Activated B cell treated with CpG ODN at 0.5 μM for 24 hours (primary cell): ENCODE results near the gene OSBPL1A. TPM values are rescaled to one million over a fixed set of nuclear protein-coding genes. Genes with fewer than 3 reads are reported as not detected.

Source experiments
- ATAC-seq: fragments of 200-7000 bp; cut with Tn5 transposase; one replicate; pipeline ENCODE4 v1.10.0; 2021; ENCODE audit warnings: low read depth, mild to moderate bottlenecking, moderate library complexity
- CTCF ChIA-PET: fragments of 350-600 bp; sonication (Branson Sonifier 250); formaldehyde crosslinking; loops from one replicate; lab custom pipeline; 2021; ENCODE audit warnings: antibody characterized with exemption; lab: Charles Lee
- POLR2A ChIA-PET: fragments of 350-600 bp; sonication (Branson Sonifier 250); formaldehyde crosslinking; loops from one replicate; lab custom pipeline; 2021; ENCODE audit warnings: antibody characterized with exemption; lab: Charles Lee
- DNase-seq: peaks from one replicate; pipeline ENCODE4 v3.0.0; 2022
- H3K27ac Mint-ChIP-seq: one replicate; pipeline ENCODE4 v1.8.0; 2020; ENCODE audit warnings: mixed read lengths
- H3K27me3 Mint-ChIP-seq: one replicate; pipeline ENCODE4 v1.8.0; 2021; ENCODE audit warnings: mixed read lengths
- H3K36me3 Mint-ChIP-seq: one replicate; pipeline ENCODE4 v1.8.0; 2021; ENCODE audit warnings: low read depth, mixed read lengths
- H3K4me1 Mint-ChIP-seq: one replicate; pipeline ENCODE4 v1.8.0; 2021; ENCODE audit warnings: mixed read lengths
- H3K4me3 Mint-ChIP-seq: one replicate; pipeline ENCODE4 v1.8.0; 2020; ENCODE audit warnings: mild to moderate bottlenecking, mixed read lengths
- H3K9me3 Mint-ChIP-seq: one replicate; pipeline ENCODE4 v1.8.0; 2020; ENCODE audit warnings: mixed read lengths
- intact Hi-C: fragments of 100-400 bp; cut with micrococcal nuclease; formaldehyde crosslinking; loops from one replicate; pipeline ENCODE4 v1.15.1; 2024
- total RNA-seq: library from RNA; stranded (reverse); gene quantifications from 2 replicates; pipeline ENCODE4 v1.2.3, GENCODE V29; 2022
- TF ChIP-seq, protein P1 (sequence below): fragments of 200-600 bp; IDR thresholded peaks from one replicate; pipeline ENCODE4 v1.8.0; 2022; ENCODE audit warnings: antibody characterized with exemption, mild to moderate bottlenecking

Gene OSBPL1A
- total RNA-seq, 1 donor from 2014 or later, result 0.80 TPM

DNA sequence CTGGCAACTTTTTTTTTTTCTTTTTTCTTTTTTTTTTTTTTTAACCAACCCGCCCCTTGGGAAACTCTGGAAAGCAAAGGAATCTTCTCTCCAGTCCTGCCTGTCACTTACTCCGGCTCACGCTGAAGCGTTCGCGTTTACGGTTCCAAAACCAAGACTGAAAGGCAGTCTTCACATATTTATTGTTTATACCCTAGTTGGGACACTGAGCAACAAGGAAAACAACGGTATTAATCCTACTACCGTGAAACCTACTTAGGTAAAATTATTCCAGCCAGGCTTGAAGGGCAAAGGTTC, 125.4 kb downstream of the OSBPL1A start:
- Mint-ChIP-seq H3K4me1 (peaks cover 11% of the 10 kb centered on the region), H3K4me3 (peak overlapping the region; percentile 73), H3K9me3 (peaks cover 3% of the 10 kb centered on the region), H3K36me3 (no peaks in the 10 kb centered on the region), H3K27me3 (peaks cover 37% of the 10 kb centered on the region), H3K27ac (no peak overlapping the region)
- ATAC-seq (no peak), DNase-seq (no peak)
- TF ChIP-seq, protein P1, sequence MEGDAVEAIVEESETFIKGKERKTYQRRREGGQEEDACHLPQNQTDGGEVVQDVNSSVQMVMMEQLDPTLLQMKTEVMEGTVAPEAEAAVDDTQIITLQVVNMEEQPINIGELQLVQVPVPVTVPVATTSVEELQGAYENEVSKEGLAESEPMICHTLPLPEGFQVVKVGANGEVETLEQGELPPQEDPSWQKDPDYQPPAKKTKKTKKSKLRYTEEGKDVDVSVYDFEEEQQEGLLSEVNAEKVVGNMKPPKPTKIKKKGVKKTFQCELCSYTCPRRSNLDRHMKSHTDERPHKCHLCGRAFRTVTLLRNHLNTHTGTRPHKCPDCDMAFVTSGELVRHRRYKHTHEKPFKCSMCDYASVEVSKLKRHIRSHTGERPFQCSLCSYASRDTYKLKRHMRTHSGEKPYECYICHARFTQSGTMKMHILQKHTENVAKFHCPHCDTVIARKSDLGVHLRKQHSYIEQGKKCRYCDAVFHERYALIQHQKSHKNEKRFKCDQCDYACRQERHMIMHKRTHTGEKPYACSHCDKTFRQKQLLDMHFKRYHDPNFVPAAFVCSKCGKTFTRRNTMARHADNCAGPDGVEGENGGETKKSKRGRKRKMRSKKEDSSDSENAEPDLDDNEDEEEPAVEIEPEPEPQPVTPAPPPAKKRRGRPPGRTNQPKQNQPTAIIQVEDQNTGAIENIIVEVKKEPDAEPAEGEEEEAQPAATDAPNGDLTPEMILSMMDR, result no peak
- ChIA-PET CTCF (no interaction called here), POLR2A (no interaction called here)
- intact Hi-C loops, result no loop called here

DNA sequence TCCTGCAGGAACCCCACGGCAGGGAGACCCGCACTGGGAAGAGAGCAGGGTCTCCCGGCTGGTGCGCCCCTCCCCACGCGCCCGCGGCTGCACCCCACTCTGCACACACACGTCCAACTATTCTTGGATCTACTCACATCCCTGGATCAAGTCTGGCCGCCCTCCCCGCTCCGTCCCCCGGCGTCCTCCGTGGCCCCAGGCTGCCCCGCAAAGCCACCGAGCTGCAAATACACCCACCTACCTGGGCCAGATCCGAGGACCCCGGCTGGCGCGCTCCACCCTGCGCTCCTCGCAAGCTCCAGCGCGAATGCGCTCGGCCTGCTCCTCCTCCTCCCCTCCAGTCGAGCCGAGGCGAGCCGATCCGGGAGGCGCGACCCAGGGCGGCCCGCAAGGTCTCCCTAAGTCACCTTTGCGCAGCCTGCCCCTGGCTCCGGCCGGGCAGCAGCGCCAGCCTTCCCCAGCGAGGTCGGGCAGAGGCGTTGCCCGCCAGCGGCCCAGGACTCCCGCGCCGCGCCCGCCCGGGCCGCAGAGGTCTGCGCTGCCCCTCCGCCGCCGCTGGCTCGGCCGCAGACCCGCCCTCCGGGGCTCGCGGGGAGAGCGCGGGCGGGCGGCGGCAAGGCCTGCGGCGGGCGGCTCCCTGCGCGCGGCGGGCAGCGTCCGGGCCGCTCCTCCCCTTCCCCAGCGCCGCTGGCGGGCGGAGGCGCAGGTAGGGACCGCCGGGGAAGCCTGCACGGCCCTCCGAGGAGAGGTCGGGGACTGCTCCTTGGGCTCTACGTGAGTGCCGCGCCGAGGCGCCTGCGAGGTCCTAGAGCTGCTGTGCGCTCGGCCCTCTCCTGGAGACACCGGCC, 126.0 kb downstream of the OSBPL1A start:
- H3K9me3 Mint-ChIP-seq, result peaks cover 3% of the 10 kb centered on the region
- CTCF ChIA-PET, result interaction anchor here (2.2 kb wide), 1 partner anchor 95 kb away, joined by 6 read pairs; no protein-coding TSS in a partner anchor
- peaks cover 11% of the 10 kb centered on the region for H3K4me1 Mint-ChIP-seq
- DNase-seq, result peak; percentile 22
- peak overlapping the region; percentile 73 for H3K4me3 Mint-ChIP-seq
- peak; percentile 68 for ATAC-seq
- TF ChIP-seq, protein P1, result no peak
- no peaks in the 10 kb centered on the region for H3K36me3 Mint-ChIP-seq
- H3K27ac Mint-ChIP-seq, result no peak overlapping the region
- peaks cover 37% of the 10 kb centered on the region for H3K27me3 Mint-ChIP-seq
- POLR2A ChIA-PET, result interaction anchor here (0.5 kb wide), 1 partner anchor 904 kb away, joined by 4 read pairs; no protein-coding TSS in a partner anchor
- intact Hi-C loops, result loop anchor here (1.0 kb wide), 1 partner anchor 95 kb away; no protein-coding TSS in a partner anchor

DNA sequence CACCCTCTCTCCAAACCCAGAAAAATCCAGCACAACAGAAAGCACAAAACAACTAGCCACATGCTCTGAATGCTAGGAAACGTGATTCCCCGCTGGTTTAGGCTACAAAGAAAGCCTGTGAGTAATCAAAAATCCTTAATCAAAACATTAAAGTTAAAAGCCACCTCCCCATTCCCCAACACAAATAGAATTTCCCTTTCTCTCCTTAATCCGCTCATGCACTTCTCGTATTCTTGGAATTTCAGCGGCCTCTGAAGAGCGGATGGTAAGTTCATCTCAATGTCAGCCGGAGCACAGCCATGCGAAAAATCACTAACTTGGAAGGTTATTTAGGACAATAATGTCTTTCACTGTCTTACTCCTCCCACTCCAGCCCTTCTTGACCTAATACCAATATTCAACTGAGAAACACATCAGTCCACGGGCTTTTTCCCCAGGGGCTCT, 126.7 kb downstream of the OSBPL1A start:
- TF ChIP-seq, protein P1, result no peak
- Mint-ChIP-seq H3K27ac (no peak overlapping the region), H3K4me1 (peaks cover 11% of the 10 kb centered on the region), H3K36me3 (no peaks in the 10 kb centered on the region), H3K4me3 (peak overlapping the region; percentile 61), H3K27me3 (peaks cover 37% of the 10 kb centered on the region), H3K9me3 (peaks cover 8% of the 10 kb centered on the region)
- intact Hi-C loops, result loop anchor here (1.0 kb wide), 1 partner anchor 95 kb away; no protein-coding TSS in a partner anchor
- no peak for DNase-seq
- ChIA-PET CTCF (interaction anchor here (2.2 kb wide), 1 partner anchor 94 kb away, joined by 6 read pairs; no protein-coding TSS in a partner anchor), POLR2A (no interaction called here)
- ATAC-seq, result no peak

- Mint-ChIP-seq H3K27ac (no peak overlapping the region), H3K36me3 (no peaks in the 10 kb centered on the region), H3K27me3 (peaks cover 41% of the 10 kb centered on the region), H3K4me1 (peaks cover 11% of the 10 kb centered on the region), H3K9me3 (peaks cover 8% of the 10 kb centered on the region), H3K4me3 (no peak overlapping the region)
- ATAC-seq (no peak), DNase-seq (no peak)
- intact Hi-C loops, result no loop called here
- TF ChIP-seq, protein P1, result no peak
- POLR2A ChIA-PET, result no interaction called here
- CTCF ChIA-PET, result interaction anchor here (2.2 kb wide), 1 partner anchor 93 kb away, joined by 6 read pairs; no protein-coding TSS in a partner anchor
Observed at GRCh38 chr18:24270358-24270936, 127.2 kb downstream of the OSBPL1A start.
